HL-60 (cell line): ENCODE data around the gene DIP2A.

Experiments used
- DNase-seq, 2 experiments: peaks; one replicate each; pipeline ENCODE4 v3.0.0-alpha.2; 2010 to 2020; ENCODE audit warnings: low read depth in 1 of 2, low spot score in 1 of 2
- H3K27ac ChIP-seq: fragments of 250-450 bp; sonication (Bioruptor Pico); replicated peaks from 2 replicates; pipeline ENCODE4 v1.5.1; 2020; ENCODE audit warnings: mild to moderate bottlenecking, moderate library complexity
- H3K27me3 ChIP-seq: fragments of 250-450 bp; sonication (Bioruptor Pico); 2 replicates; pipeline ENCODE4 v1.5.1; 2021; ENCODE audit warnings: mild to moderate bottlenecking, moderate library complexity; ENCODE audit not compliant: insufficient read depth, poor library complexity, severe bottlenecking
- H3K4me3 ChIP-seq: replicated peaks from 2 replicates; pipeline ENCODE4 v1.5.1; 2011; ENCODE audit warnings: mild to moderate bottlenecking, control low read depth, low read length; ENCODE audit not compliant: insufficient read depth
- GABPA ChIP-seq: IDR thresholded peaks from 2 replicates; pipeline ENCODE4 v1.6.1; 2012; ENCODE audit warnings: low read depth
- POLR2AphosphoS5 ChIP-seq: IDR thresholded peaks from 2 replicates; pipeline ENCODE4 v1.6.1; 2012; ENCODE audit warnings: low read depth
- SPI1 ChIP-seq: IDR thresholded peaks from 2 replicates; pipeline ENCODE4 v1.6.1; 2012; ENCODE audit warnings: low read depth, mild to moderate bottlenecking, borderline replicate concordance
- TF ChIP-seq, protein P1 (sequence below): IDR thresholded peaks from one replicate; pipeline ENCODE4 v1.5.1; 2011; ENCODE audit warnings: low read length, control low read depth, inconsistent platforms; ENCODE audit not compliant: insufficient read depth
- TF ChIP-seq, protein P2 (sequence below): IDR thresholded peaks from 2 replicates; pipeline ENCODE4 v1.6.1; 2012; ENCODE audit warnings: low read depth; ENCODE audit not compliant: insufficient replicate concordance

The DIP2A gene

DNA sequence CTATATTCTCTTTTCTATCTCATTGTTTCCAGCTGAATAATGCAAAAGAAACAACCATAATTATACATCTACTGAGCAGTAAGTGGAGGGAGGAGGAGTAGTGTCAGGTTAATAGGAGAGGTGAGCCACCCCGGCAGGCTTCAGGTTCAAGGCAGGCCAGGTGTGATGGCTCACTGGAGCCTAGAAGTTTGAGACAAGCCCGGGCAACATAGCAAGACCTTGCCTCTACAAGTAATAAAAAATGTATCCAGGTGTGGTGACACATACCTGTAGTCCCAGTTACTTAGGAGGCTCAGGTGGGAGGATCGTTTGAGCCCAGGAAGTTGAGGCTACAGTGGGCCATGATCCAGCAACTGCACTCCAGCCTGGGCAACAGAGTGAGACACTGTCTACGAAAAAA lies 1.9 kb upstream of the DIP2A start:
- DNase-seq: no peak
- Histone ChIP-seq H3K27me3 (no peaks in the 10 kb centered on the region), H3K27ac (no peak overlapping the region), H3K4me3 (no peak overlapping the region)
- TF ChIP-seq POLR2AphosphoS5 (no peak), GABPA (no peak), SPI1 (no peak)
- TF ChIP-seq, protein P1, sequence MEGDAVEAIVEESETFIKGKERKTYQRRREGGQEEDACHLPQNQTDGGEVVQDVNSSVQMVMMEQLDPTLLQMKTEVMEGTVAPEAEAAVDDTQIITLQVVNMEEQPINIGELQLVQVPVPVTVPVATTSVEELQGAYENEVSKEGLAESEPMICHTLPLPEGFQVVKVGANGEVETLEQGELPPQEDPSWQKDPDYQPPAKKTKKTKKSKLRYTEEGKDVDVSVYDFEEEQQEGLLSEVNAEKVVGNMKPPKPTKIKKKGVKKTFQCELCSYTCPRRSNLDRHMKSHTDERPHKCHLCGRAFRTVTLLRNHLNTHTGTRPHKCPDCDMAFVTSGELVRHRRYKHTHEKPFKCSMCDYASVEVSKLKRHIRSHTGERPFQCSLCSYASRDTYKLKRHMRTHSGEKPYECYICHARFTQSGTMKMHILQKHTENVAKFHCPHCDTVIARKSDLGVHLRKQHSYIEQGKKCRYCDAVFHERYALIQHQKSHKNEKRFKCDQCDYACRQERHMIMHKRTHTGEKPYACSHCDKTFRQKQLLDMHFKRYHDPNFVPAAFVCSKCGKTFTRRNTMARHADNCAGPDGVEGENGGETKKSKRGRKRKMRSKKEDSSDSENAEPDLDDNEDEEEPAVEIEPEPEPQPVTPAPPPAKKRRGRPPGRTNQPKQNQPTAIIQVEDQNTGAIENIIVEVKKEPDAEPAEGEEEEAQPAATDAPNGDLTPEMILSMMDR: no peak
- TF ChIP-seq, protein P2, sequence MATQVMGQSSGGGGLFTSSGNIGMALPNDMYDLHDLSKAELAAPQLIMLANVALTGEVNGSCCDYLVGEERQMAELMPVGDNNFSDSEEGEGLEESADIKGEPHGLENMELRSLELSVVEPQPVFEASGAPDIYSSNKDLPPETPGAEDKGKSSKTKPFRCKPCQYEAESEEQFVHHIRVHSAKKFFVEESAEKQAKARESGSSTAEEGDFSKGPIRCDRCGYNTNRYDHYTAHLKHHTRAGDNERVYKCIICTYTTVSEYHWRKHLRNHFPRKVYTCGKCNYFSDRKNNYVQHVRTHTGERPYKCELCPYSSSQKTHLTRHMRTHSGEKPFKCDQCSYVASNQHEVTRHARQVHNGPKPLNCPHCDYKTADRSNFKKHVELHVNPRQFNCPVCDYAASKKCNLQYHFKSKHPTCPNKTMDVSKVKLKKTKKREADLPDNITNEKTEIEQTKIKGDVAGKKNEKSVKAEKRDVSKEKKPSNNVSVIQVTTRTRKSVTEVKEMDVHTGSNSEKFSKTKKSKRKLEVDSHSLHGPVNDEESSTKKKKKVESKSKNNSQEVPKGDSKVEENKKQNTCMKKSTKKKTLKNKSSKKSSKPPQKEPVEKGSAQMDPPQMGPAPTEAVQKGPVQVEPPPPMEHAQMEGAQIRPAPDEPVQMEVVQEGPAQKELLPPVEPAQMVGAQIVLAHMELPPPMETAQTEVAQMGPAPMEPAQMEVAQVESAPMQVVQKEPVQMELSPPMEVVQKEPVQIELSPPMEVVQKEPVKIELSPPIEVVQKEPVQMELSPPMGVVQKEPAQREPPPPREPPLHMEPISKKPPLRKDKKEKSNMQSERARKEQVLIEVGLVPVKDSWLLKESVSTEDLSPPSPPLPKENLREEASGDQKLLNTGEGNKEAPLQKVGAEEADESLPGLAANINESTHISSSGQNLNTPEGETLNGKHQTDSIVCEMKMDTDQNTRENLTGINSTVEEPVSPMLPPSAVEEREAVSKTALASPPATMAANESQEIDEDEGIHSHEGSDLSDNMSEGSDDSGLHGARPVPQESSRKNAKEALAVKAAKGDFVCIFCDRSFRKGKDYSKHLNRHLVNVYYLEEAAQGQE: no peak

DNA sequence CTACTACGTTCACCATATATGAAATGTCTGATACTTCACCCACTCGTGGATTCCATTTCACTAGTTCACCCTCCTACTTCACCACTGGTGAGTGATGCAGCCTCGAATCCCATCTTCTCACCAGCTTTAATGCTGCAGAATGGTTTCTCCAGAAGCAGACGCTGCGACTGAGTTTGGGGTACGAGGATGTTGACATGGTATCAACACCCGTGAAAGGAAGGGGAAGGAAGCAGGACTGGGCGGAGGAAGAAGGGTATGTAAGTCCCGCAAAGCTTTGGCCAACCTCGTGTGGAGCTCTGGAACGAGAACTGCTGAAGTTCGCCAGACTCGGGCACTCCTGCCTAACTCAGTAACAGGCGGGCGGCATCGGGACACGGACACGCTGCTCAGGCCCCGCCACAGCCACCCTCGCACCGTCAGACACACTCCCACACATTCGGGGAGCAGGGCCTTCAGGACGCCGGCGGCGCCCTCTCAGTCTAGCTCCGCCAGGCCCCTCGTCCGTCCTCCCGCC lies 833 bp upstream of the DIP2A start:
- Histone ChIP-seq H3K4me3 (peak overlapping the region; percentile 73), H3K27ac (peak overlapping the region; percentile 92), H3K27me3 (no peaks in the 10 kb centered on the region)
- peak; percentile 61 to 74 for DNase-seq
- TF ChIP-seq, protein P2: no peak
- TF ChIP-seq POLR2AphosphoS5 (no peak; the same call in 1 of the 2 replicates), SPI1 (no peak), GABPA (no peak)
- TF ChIP-seq, protein P1: no peak

DNA sequence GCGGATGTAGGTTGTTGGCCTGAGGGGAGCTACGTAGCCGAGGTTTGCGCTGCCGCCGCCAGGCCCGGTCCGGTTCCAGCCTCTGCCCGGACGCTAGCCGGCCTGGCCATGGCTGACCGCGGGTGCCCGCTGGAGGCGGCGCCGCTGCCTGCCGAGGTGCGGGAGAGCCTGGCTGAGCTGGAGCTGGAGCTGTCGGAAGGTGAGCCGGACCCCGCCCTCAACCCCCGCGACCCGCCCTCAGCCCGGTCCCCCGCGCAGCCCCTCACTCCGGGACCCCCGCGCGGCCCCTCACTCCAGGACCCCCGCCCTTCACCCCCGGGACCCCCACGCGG lies 299 bp downstream of the DIP2A start:
- DNase-seq: no peak
- TF ChIP-seq SPI1 (no peak), POLR2AphosphoS5 (no peak), GABPA (no peak)
- TF ChIP-seq, protein P2: no peak
- TF ChIP-seq, protein P1: no peak
- Histone ChIP-seq H3K4me3 (peak overlapping the region; percentile 79), H3K27ac (peak overlapping the region; percentile 74), H3K27me3 (no peaks in the 10 kb centered on the region)
